GM19324 (cell line): Measurements from ENCODE around the gene RELN.
"Not testable (repeated sequence)": the region's sequence is repeated elsewhere in the genome, so short reads cannot be mapped to it uniquely, and the experiment has no call there.

ENCODE experiments used
- ATAC-seq: cut with Tn5 transposase; IDR thresholded peaks from one replicate; pipeline ENCODE4 v1.9.1; 2021; ENCODE audit warnings: mild to moderate bottlenecking, moderate library complexity; ENCODE audit not compliant: unreplicated experiment, low FRiP score

The RELN gene

GRCh38 chr7:103857435-103857834 is 132.0 kb downstream of the RELN start:
- no peak for ATAC-seq

- no peak for ATAC-seq
Observed at GRCh38 chr7:103856929-103857328, 132.5 kb downstream of the RELN start.

GRCh38 chr7:103855671-103856070 is 133.8 kb downstream of the RELN start:
- no peak for ATAC-seq

- ATAC-seq: no peak
Observed at GRCh38 chr7:103854611-103855010, 134.8 kb downstream of the RELN start.

- no peak for ATAC-seq
Observed at GRCh38 chr7:103851357-103851756, 138.1 kb downstream of the RELN start.

- ATAC-seq: no peak
Observed at GRCh38 chr7:103843689-103844480, 145.6 kb downstream of the RELN start.

- ATAC-seq: no peak
Observed at GRCh38 chr7:103833401-103833800, 156.1 kb downstream of the RELN start.

- no peak for ATAC-seq
Observed at GRCh38 chr7:103832438-103832837, 157.0 kb downstream of the RELN start.

GRCh38 chr7:103824251-103824650 is 165.2 kb downstream of the RELN start:
- ATAC-seq: no peak

- ATAC-seq: no peak
Observed at GRCh38 chr7:103823084-103823483, 166.4 kb downstream of the RELN start.

- ATAC-seq: no peak
Observed at GRCh38 chr7:103821092-103821491, 168.4 kb downstream of the RELN start.

GRCh38 chr7:103815972-103816371 is 173.5 kb downstream of the RELN start:
- not testable (repeated sequence) for ATAC-seq

GRCh38 chr7:103813970-103814369 is 175.5 kb downstream of the RELN start:
- no peak for ATAC-seq

- ATAC-seq: no peak
Observed at GRCh38 chr7:103811997-103812396, 177.5 kb downstream of the RELN start.

- no peak for ATAC-seq
Observed at GRCh38 chr7:103811290-103811689, 178.2 kb downstream of the RELN start.

GRCh38 chr7:103810112-103810744 is 179.2 kb downstream of the RELN start:
- ATAC-seq: no peak

- no peak for ATAC-seq
Observed at GRCh38 chr7:103809229-103809994, 180.0 kb downstream of the RELN start.

- no peak for ATAC-seq
Observed at GRCh38 chr7:103805346-103805745, 184.1 kb downstream of the RELN start.

GRCh38 chr7:103803631-103804030 is 185.8 kb downstream of the RELN start:
- ATAC-seq: no peak

GRCh38 chr7:103799298-103799697 is 190.2 kb downstream of the RELN start:
- ATAC-seq: no peak

GRCh38 chr7:103797647-103798307 is 191.7 kb downstream of the RELN start:
- ATAC-seq: no peak
